Heart right ventricle (tissue), 16 donors: Measurements from ENCODE around the gene LRMDA. TPM values are rescaled to one million over a fixed set of nuclear protein-coding genes. Genes with fewer than 3 reads are reported as not detected.
"Not testable (repeated sequence)": the region's sequence is repeated elsewhere in the genome, so short reads cannot be mapped to it uniquely, and the experiment has no call there.

Source experiments
- ATAC-seq, 8 donors: fragments of 200-7000 bp; cut with Tn5 transposase; one replicate each; pipeline ENCODE4 v1.9.1; 2020; ENCODE audit warnings: mild to moderate bottlenecking in 8 of 8, moderate library complexity in 8 of 8, moderate number of reproducible peaks in 1 of 8
- DNase-seq, 2 donors: peaks; one replicate each; pipeline ENCODE4 v3.0.0-alpha.2; 2020
- H3K27ac ChIP-seq, 10 donors: fragments of 200-600 bp; sonication (generic) in 2 of 10; one replicate each; pipeline versions ENCODE4 v1.5.0 to v1.8.0; 2020 to 2022; ENCODE audit warnings: mild to moderate bottlenecking in 3 of 10
- H3K27me3 ChIP-seq, 7 donors: fragments of 200-600 bp; one replicate each; pipeline ENCODE4 v1.8.0; 2021 to 2022; ENCODE audit warnings: mild to moderate bottlenecking in 2 of 7
- H3K36me3 ChIP-seq, 9 donors: fragments of 200-600 bp; sonication (generic) in 1 of 9; one replicate each; pipeline versions ENCODE4 v1.5.0 to v1.8.0; 2020 to 2022; ENCODE audit warnings: mild to moderate bottlenecking in 2 of 9
- H3K4me1 ChIP-seq, 9 donors: fragments of 200-600 bp; sonication (generic) in 1 of 9; one replicate each; pipeline versions ENCODE4 v1.5.0 to v1.8.0; 2020 to 2022; ENCODE audit warnings: mild to moderate bottlenecking in 4 of 9
- H3K4me3 ChIP-seq, 10 donors: fragments of 200-600 bp; sonication (generic) in 2 of 10; one replicate each; pipeline versions ENCODE4 v1.5.0 to v1.8.0; 2020 to 2022; ENCODE audit warnings: mild to moderate bottlenecking in 7 of 10, moderate library complexity in 2 of 10
- H3K9me3 ChIP-seq, 11 donors: fragments of 200-600 bp in 10 of 11; sonication (generic) in 2 of 11; one replicate each; pipeline versions ENCODE4 v1.5.0 to v1.8.0; 2013 to 2022; ENCODE audit warnings: mild to moderate bottlenecking in 2 of 11, control low read depth in 1 of 11, moderate library complexity in 1 of 11
- WGBS, 2 donors: extraction: QIAGEN DNeasy Blood & Tissue Kit; methylation state at CpG; one replicate each; pipeline ENCODE4 v1.1.7; 2013; ENCODE audit warnings: inconsistent platforms in 1 of 2; 5-methylcytosine and 5-hydroxymethylcytosine counted together
- intact Hi-C, 10 donors: fragments of 100-400 bp; cut with DNase I; formaldehyde crosslinking; loops; one replicate each; pipeline versions ENCODE4 v1.11.1 to v1.14.2; 2022
- polyA plus RNA-seq, 2 donors: library from polyadenylated mRNA; stranded (reverse); fragments of 200-250 nt; gene quantifications; one replicate each; pipeline ENCODE4 v1.2.3, GENCODE V29; 2013
- total RNA-seq, 10 donors: library from RNA; stranded (reverse); fragmentation: NEBNext Ultra II Directional in 3 of 10; extraction: Animal tissue kit (Norgen Biotek cat#: 25700) in 3 of 10; gene quantifications; one replicate each; pipeline versions ENCODE4 v1.2.1 to v1.2.4, GENCODE V29; 2021 to 2023
- TF ChIP-seq, protein P1 (sequence below), 9 donors: fragments of 200-600 bp; sonication (generic) in 2 of 9; IDR thresholded peaks; one replicate each; pipeline versions ENCODE4 v1.5.0 to v1.8.0; 2021 to 2022; ENCODE audit warnings: antibody characterized with exemption in 9 of 9, mild to moderate bottlenecking in 5 of 9, moderate library complexity in 1 of 9
- donor health status: Arrhythmogenic right ventricular cardiomyopathy.
- donor health status: ischemic (EF 13 %, LVEDD 7.1; RV severe dilation, severe dysfunction).
- donor health status: healthy with polysubstance abuse.
- donor health status: DM: no; HTN: yes; CAD: no.
- donor health status: DM: no; HTN: no; CAD: no.
- donor health status: ischemic (EF 25% LVEDD 6.9; RV normal size, moderate dysfunction).
- donor health status: ischemic (EF 25% LVEDD 5.7; RV mildly dilated, moderate dysfunction).
- donor health status: healthy.
- donor health status: DM: yes; HTN: yes; CAD: no.
- donor health status: Ischemic cardiomyopathy.
- donor health status: ischemic (EF 35%, LVEDD 5.7; RV mildly dilated, moderate dysfunction).
- donor health status: nonischemic (EF 11% LVEDD 7.7; RV severe dilation, severe dysfunction).
- donor health status: DM: yes; HTN: yes; CAD: no.
- donor health status: PGD.
- donor health status: ischemic (EF 29% LVEDD 5.4; RV normal size, mild dysfunction).
- donor health status: nonischemic (EF 23%, LVEDD 6.1; RV moderate dilation, normal function).

The LRMDA gene
- total and polyA plus RNA-seq, 12 donors: 4.0 to 59.8 (median 12.7) TPM

DNA sequence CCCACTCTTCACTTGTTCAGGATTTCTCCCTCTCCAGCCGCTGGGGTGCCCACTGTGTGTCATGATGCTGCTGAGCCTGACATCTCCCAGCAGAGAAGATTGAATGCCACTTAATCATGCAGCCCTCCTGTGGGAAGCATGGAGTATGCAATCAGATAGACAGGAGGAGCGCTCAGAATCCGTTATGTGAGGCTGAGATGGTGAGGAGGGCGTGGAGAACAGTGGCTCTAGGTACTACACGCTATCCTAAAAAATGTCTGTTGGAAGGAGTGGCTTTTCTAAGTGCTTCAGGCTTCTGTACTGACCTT, 334.3 kb downstream of the LRMDA start:
- Histone ChIP-seq H3K9me3 (peaks cover 0 to 4% (median 0%) of the 10 kb centered on the region in 11 donors), H3K4me1 (peaks cover 0 to 9% (median 0%) of the 10 kb centered on the region in 9 donors), H3K4me3 (no peak overlapping the region), H3K27me3 (no peaks in the 10 kb centered on the region), H3K36me3 (no peaks in the 10 kb centered on the region), H3K27ac (no peak overlapping the region)
- ATAC-seq: no peak
- 89 to 93% methylated on average over 5 of the region's 5 CpGs for WGBS, 2 donors
- intact Hi-C loops: no loop called here
- DNase-seq: no peak
- TF ChIP-seq, protein P1, sequence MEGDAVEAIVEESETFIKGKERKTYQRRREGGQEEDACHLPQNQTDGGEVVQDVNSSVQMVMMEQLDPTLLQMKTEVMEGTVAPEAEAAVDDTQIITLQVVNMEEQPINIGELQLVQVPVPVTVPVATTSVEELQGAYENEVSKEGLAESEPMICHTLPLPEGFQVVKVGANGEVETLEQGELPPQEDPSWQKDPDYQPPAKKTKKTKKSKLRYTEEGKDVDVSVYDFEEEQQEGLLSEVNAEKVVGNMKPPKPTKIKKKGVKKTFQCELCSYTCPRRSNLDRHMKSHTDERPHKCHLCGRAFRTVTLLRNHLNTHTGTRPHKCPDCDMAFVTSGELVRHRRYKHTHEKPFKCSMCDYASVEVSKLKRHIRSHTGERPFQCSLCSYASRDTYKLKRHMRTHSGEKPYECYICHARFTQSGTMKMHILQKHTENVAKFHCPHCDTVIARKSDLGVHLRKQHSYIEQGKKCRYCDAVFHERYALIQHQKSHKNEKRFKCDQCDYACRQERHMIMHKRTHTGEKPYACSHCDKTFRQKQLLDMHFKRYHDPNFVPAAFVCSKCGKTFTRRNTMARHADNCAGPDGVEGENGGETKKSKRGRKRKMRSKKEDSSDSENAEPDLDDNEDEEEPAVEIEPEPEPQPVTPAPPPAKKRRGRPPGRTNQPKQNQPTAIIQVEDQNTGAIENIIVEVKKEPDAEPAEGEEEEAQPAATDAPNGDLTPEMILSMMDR (IDR thresholded peaks at IDR 0.05): no peak

DNA sequence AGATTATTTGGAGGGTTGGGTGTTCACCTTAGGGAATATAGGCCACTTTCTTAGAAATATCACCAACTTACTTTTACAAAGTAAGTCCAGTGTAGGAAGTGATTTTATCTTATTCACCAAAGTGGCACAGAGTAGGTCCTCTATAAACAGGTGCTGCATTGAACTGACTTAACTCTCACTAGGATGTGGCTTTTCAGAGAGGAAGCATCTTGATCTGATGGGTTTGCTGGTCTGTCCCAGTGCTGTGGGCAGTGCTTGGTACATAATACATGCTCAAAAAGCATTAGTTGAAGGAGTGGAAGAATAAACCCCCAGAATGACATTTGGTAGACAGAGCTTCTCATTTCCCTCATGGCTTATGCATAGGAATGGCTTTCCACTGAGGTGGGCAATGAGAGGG, 334.7 kb downstream of the LRMDA start:
- Histone ChIP-seq H3K27me3 (no peaks in the 10 kb centered on the region), H3K4me3 (no peak overlapping the region), H3K36me3 (no peaks in the 10 kb centered on the region), H3K9me3 (peaks cover 0 to 4% (median 0%) of the 10 kb centered on the region in 11 donors), H3K27ac (no peak overlapping the region), H3K4me1 (peaks cover 0 to 13% (median 2%) of the 10 kb centered on the region in 9 donors)
- intact Hi-C loops: no loop called here
- TF ChIP-seq, protein P1 (IDR thresholded peaks at IDR 0.05): no peak
- ATAC-seq (no peak), DNase-seq (no peak)

DNA sequence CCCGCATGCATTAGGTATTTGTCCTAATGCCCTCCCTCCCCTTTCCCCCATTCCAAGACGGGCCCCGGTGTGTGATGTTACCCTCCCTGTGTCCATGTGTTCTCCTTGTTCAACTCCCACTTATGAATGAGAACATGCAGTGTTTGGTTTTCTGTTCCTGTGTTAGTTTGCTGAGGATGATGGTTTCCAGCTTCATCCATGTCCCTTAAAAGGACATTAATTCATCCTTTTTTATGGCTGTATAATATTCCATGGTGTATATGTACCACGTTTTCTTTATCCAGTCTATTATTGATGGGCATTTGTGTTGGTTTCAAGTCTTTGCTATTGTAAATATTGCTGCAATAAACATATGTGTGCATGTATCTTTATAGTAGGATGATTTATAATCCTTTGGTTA, 335.3 kb downstream of the LRMDA start:
- H3K4me1 ChIP-seq: peaks cover 0 to 20% (median 8%) of the 10 kb centered on the region in 9 donors
- H3K36me3 ChIP-seq, H3K27me3 ChIP-seq, DNase-seq, ATAC-seq, H3K27ac ChIP-seq, intact Hi-C loops, H3K9me3 ChIP-seq, H3K4me3 ChIP-seq: not testable (repeated sequence)
- 96 to 97% methylated on average over 4 of the region's 4 CpGs for WGBS, 2 donors

DNA sequence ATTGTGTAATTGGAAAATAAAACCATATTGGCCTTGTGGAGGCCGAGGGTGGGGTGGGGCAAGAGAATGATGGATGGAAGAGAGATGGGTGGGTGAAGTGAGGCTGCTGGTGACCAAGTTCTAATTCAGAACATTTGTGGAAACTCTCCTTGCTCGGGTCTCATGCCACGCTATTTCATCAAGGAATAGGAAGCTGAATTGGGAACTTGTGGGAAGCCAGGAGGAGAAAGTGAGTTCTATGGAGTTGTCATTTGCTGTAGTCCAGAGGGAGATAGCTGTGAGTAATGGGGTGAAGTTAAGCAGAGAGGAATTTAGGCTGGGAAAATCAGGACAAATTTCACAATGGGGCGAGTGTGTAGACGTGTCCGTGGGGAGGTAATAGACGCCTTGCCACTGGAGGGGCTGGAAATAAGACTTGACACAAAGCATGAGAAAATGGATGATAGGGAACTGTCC, 339.2 kb downstream of the LRMDA start:
- Histone ChIP-seq H3K4me3 (no peak overlapping the region), H3K4me1 (peaks cover 0 to 46% (median 15%) of the 10 kb centered on the region in 9 donors), H3K27me3 (no peaks in the 10 kb centered on the region), H3K27ac (peak overlapping the region in 8 of 10 donors; percentile 27 to 80 (median 65)), H3K36me3 (no peaks in the 10 kb centered on the region), H3K9me3 (peaks cover 0 to 4% (median 0%) of the 10 kb centered on the region in 11 donors)
- WGBS, 2 donors: 73 to 75% methylated on average over 7 of the region's 7 CpGs
- TF ChIP-seq, protein P1 (IDR thresholded peaks at IDR 0.05): no peak
- peak in 1 of 2 donors; percentile 40 for DNase-seq
- intact Hi-C loops: loop anchor here in 1 of 10 donors (10.0 kb wide), 1 partner anchor 366 kb away; the partner anchor contains the start of gene ZNF503
- ATAC-seq: peak; percentile 51 to 90 (median 75)

DNA sequence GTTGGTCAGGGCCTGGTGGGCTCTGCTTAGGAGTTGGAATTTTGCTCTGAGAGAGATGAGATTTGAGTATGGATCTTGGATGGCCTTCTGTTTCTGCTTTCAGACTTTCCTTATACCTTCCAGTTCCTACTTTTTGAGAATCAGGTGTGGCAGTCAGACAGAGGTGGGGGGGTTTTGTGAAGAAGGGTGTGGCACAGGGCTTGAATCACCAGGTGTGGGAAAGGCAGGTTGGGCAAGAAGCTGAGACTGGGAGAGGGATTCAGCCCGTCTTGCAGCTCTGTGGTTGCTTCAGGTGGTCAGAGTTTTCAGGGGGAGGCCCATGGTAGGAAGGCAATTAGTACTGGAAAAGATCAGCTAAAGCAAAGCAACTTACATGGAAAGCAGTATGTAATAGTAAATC, 340.2 kb downstream of the LRMDA start:
- H3K36me3 ChIP-seq: no peaks in the 10 kb centered on the region
- intact Hi-C loops: loop anchor here in 2 of 10 donors (2.0 to 10.0 kb wide), 2 partner anchors 367 to 369 kb away; partner anchors contain the start of gene ZNF503 (in 1 of the 2)
- DNase-seq: no peak
- H3K4me3 ChIP-seq: peak overlapping the region in 4 of 10 donors; percentile 41 to 42 (median 42)
- TF ChIP-seq, protein P1 (IDR thresholded peaks at IDR 0.05): no peak
- no peak for ATAC-seq
- peaks cover 0 to 46% (median 15%) of the 10 kb centered on the region in 9 donors for H3K4me1 ChIP-seq
- 84 to 95% methylated on average over 1 of the region's 1 CpG for WGBS, 2 donors
- H3K27ac ChIP-seq: peak overlapping the region in 9 of 10 donors; percentile 38 to 80 (median 63)
- no peaks in the 10 kb centered on the region for H3K27me3 ChIP-seq
- H3K9me3 ChIP-seq: peaks cover 0 to 4% (median 0%) of the 10 kb centered on the region in 11 donors
